Tibial nerve (tissue), 4 donors: Measurements from ENCODE around the gene COQ8A.

Experiments used
- EP300 ChIP-seq, 2 donors: sonication (generic); formaldehyde crosslinking; IDR thresholded peaks; one replicate each; pipeline ENCODE4 v1.6.1; 2017; ENCODE audit warnings: antibody characterized with exemption in 2 of 2, mild to moderate bottlenecking in 1 of 2
- TF ChIP-seq, protein P1 (sequence below), 5 experiments: fragments of 200-600 bp in 3 of 5; fragments of 450-650 bp in 2 of 5; sonication (generic) in 3 of 5; IDR thresholded peaks; one replicate each; pipeline ENCODE4 v1.5.1; 2016 to 2019; ENCODE audit warnings: antibody characterized with exemption in 5 of 5, mild to moderate bottlenecking in 3 of 5, moderate library complexity in 2 of 5

DNA sequence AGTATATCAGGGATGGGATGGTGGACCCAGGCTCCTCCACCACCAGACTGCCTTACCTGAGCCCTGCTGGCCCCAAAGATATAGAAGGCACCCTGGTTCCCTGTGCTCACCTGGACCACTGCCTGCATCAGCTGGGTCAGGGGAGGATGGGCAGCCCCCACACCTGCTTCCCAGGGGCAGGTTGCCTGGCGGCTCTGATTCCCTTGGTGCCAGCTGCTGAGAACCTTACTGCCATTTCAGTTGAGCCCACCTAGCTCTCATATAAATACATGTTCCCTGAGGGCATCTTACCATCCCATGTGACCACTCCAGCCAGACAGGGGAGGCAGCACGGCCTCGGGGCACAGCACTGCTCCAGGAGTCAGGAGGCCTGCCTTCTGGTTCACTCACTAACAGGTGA, 45.3 kb upstream of the COQ8A start:
- TF ChIP-seq EP300 (IDR thresholded peaks at IDR 0.05), result no peak
- TF ChIP-seq, protein P1, sequence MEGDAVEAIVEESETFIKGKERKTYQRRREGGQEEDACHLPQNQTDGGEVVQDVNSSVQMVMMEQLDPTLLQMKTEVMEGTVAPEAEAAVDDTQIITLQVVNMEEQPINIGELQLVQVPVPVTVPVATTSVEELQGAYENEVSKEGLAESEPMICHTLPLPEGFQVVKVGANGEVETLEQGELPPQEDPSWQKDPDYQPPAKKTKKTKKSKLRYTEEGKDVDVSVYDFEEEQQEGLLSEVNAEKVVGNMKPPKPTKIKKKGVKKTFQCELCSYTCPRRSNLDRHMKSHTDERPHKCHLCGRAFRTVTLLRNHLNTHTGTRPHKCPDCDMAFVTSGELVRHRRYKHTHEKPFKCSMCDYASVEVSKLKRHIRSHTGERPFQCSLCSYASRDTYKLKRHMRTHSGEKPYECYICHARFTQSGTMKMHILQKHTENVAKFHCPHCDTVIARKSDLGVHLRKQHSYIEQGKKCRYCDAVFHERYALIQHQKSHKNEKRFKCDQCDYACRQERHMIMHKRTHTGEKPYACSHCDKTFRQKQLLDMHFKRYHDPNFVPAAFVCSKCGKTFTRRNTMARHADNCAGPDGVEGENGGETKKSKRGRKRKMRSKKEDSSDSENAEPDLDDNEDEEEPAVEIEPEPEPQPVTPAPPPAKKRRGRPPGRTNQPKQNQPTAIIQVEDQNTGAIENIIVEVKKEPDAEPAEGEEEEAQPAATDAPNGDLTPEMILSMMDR (IDR thresholded peaks at IDR 0.05), result no peak
